Measurements from ENCODE around the gene PLEKHA7. TPM values are rescaled to one million over a fixed set of nuclear protein-coding genes. Genes with fewer than 3 reads are reported as not detected.
"Not testable (repeated sequence)": the region's sequence is repeated elsewhere in the genome, so short reads cannot be mapped to it uniquely, and the experiment has no call there.

The PLEKHA7 gene
- total RNA-seq, 2 donors from 2014 or later: 55.6 to 65.9 TPM

DNA sequence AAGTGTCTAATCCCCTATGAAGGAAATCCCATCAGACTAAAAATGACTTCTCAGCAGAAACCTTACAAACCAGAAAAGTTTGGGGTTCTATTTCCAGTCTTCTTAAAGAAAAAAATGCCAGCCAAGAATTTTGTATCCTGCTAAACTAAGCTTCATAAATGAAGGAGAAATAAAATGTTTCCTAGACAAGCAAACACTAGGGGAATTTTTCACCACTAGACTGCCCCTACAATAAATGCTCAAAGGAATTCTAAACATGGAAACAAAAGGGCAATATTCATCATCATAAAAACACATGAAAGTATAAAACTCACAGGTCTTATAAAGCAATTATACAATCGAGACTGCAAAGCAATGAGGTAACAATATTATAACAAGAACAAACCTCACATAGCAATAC is 124.3 kb downstream of the PLEKHA7 start:
- intact Hi-C loops (cut with DNase I): no loop called here

GRCh38 chr11:16889010-16889409 is 125.2 kb downstream of the PLEKHA7 start:
- H3K4me1 ChIP-seq; H3K36me3 ChIP-seq; H3K27me3 ChIP-seq; H3K27ac ChIP-seq; H3K4me3 ChIP-seq; intact Hi-C loops (cut with DNase I); H3K9ac ChIP-seq (ENCODE audit: low read depth in 2 of 2, low read length in 2 of 2); DNase-seq; H3K9me3 ChIP-seq: not testable (repeated sequence)

More for the DNA sequence above, 124.3 kb downstream of the PLEKHA7 start:
- TF ChIP-seq, protein P1, sequence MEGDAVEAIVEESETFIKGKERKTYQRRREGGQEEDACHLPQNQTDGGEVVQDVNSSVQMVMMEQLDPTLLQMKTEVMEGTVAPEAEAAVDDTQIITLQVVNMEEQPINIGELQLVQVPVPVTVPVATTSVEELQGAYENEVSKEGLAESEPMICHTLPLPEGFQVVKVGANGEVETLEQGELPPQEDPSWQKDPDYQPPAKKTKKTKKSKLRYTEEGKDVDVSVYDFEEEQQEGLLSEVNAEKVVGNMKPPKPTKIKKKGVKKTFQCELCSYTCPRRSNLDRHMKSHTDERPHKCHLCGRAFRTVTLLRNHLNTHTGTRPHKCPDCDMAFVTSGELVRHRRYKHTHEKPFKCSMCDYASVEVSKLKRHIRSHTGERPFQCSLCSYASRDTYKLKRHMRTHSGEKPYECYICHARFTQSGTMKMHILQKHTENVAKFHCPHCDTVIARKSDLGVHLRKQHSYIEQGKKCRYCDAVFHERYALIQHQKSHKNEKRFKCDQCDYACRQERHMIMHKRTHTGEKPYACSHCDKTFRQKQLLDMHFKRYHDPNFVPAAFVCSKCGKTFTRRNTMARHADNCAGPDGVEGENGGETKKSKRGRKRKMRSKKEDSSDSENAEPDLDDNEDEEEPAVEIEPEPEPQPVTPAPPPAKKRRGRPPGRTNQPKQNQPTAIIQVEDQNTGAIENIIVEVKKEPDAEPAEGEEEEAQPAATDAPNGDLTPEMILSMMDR (IDR thresholded peaks at IDR 0.05): no peak
- Histone ChIP-seq H3K27me3 (no peaks in the 10 kb centered on the region), H3K9me3 (no peaks in the 10 kb centered on the region), H3K4me1 (no peaks in the 10 kb centered on the region), H3K27ac (peak overlapping the region; percentile 50), H3K9ac (ENCODE audit: low read depth in 2 of 2, low read length in 2 of 2) (no peak overlapping the region), H3K36me3 (no peaks in the 10 kb centered on the region), H3K4me3 (no peak overlapping the region)
- DNase-seq: no peak

- H3K4me3 ChIP-seq; H3K36me3 ChIP-seq; H3K9ac ChIP-seq (ENCODE audit: low read depth in 2 of 2, low read length in 2 of 2); H3K27me3 ChIP-seq; H3K9me3 ChIP-seq; H3K4me1 ChIP-seq; intact Hi-C loops (cut with DNase I); DNase-seq; H3K27ac ChIP-seq: not testable (repeated sequence)
These were observed 126.3 kb downstream of the PLEKHA7 start for GRCh38 chr11:16887887-16888286.

DNA sequence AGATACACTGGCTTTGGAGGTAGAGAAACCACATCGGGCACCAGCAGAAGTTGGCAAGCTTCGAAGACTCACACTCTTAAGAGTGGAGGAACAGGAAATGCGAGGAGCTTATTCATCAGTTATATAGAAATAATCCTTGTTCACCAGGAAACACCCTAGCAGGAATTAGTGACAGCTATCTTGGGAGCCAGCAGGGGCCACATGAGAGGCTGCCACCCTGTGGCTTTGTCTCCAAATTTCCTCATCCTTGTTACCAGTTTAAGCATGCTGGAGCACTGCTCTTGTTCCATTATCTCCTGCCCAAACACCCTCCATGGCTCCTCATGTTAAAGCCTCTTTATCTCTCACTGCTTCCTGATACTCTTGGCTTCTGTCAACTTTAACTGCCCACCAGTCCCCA is 131.0 kb downstream of the PLEKHA7 start:
- no peak overlapping the region for H3K27ac ChIP-seq
- H3K4me1 ChIP-seq: no peaks in the 10 kb centered on the region
- DNase-seq: peak; percentile 22
- no peaks in the 10 kb centered on the region for H3K9me3 ChIP-seq
- intact Hi-C loops (cut with DNase I): no loop called here
- no peak overlapping the region for H3K4me3 ChIP-seq
- no peaks in the 10 kb centered on the region for H3K36me3 ChIP-seq
- no peaks in the 10 kb centered on the region for H3K27me3 ChIP-seq
- TF ChIP-seq, protein P1 (IDR thresholded peaks at IDR 0.05): no peak
- H3K9ac ChIP-seq (ENCODE audit: low read depth in 2 of 2, low read length in 2 of 2): no peak overlapping the region

DNA sequence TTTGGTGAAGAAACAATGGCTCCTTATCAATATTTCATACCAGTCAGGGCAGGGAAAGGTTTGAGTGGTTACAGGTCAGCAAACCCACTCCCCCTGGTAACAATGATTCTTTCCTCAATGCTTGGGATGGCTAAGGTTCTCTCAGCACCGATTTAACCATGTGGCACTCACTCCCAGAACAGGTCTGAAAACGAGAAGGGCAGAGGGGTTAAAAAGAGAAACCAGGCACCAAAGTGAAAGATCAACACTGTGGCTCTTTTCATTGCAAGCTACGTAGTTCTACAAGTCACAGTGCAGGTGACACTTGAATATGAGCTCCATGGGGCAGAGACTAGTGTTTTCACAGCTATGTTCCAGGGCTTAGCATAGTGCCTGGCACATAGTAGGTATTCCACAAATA is 132.4 kb downstream of the PLEKHA7 start:
- Histone ChIP-seq H3K27ac (no peak overlapping the region), H3K4me1 (no peaks in the 10 kb centered on the region), H3K27me3 (no peaks in the 10 kb centered on the region), H3K9ac (ENCODE audit: low read depth in 2 of 2, low read length in 2 of 2) (no peak overlapping the region), H3K4me3 (no peak overlapping the region), H3K9me3 (no peaks in the 10 kb centered on the region), H3K36me3 (no peaks in the 10 kb centered on the region)
- intact Hi-C loops (cut with DNase I): no loop called here
- TF ChIP-seq, protein P1 (IDR thresholded peaks at IDR 0.05): no peak
- DNase-seq: no peak

GRCh38 chr11:16881074-16881709 is 133.0 kb downstream of the PLEKHA7 start:
- no peak overlapping the region for H3K27ac ChIP-seq

More at GRCh38 chr11:16881074-16881709, 133.0 kb downstream of the PLEKHA7 start:
- Histone ChIP-seq H3K9ac (ENCODE audit: low read depth in 2 of 2, low read length in 2 of 2) (no peak overlapping the region), H3K4me1 (no peaks in the 10 kb centered on the region), H3K36me3 (no peaks in the 10 kb centered on the region), H3K9me3 (no peaks in the 10 kb centered on the region), H3K27me3 (no peaks in the 10 kb centered on the region), H3K4me3 (no peak overlapping the region)
- intact Hi-C loops (cut with DNase I): no loop called here
- TF ChIP-seq, protein P1 (IDR thresholded peaks at IDR 0.05): no peak
- no peak for DNase-seq
